T-helper 1 cell treated with Interleukin-12 subunit alpha and Interleukin-12 subunit beta and Interleukin-4 antibody, amounts not matched to agents 30 ng/mL and 1 ng/mL, for 36 hours (primary cell): ENCODE measurements around the gene GNG7. TPM values are rescaled to one million over a fixed set of nuclear protein-coding genes. Genes with fewer than 3 reads are reported as not detected.
"Not testable (repeated sequence)": the region's sequence is repeated elsewhere in the genome, so short reads cannot be mapped to it uniquely, and the experiment has no call there.

Source experiments
- intact Hi-C: fragments of 100-400 bp; cut with micrococcal nuclease; formaldehyde crosslinking; loops from one replicate; pipeline ENCODE4 v1.15.1; 2024
- total RNA-seq: library from RNA; stranded (reverse); gene quantifications from 2 replicates; pipeline ENCODE4 v1.2.3, GENCODE V29; 2022

Gene GNG7
- total RNA-seq, 1 donor from 2014 or later: 0.32 TPM

GRCh38 chr19:2478278-2478755 lies 224.2 kb downstream of the GNG7 start:
- intact Hi-C loops: loop anchor here (1.0 kb wide), 1 partner anchor 29 kb away; no protein-coding TSS in a partner anchor

GRCh38 chr19:2477732-2478191 lies 224.7 kb downstream of the GNG7 start:
- intact Hi-C loops: loop anchor here (1.0 to 2.0 kb wide), 3 partner anchors 17 to 65 kb away; no protein-coding TSS in a partner anchor

GRCh38 chr19:2477141-2477710 lies 225.3 kb downstream of the GNG7 start:
- intact Hi-C loops: loop anchor here (2.0 kb wide), 2 partner anchors 18 to 66 kb away; no protein-coding TSS in a partner anchor

- intact Hi-C loops: loop anchor here (1.0 to 2.0 kb wide), 6 partner anchors 18 to 144 kb away; partner anchors contain the start of gene TIMM13
Measured at GRCh38 chr19:2476451-2477140, 225.9 kb downstream of the GNG7 start.

- intact Hi-C loops: loop anchor here (1.0 to 2.0 kb wide), 7 partner anchors 19 to 144 kb away; partner anchors contain the start of genes LMNB2 and TIMM13
Measured at GRCh38 chr19:2475702-2476450, 226.6 kb downstream of the GNG7 start, which contains the start of gene GADD45B. Gene GADD45B (plus strand): TSS chr19:2476127. CDS start chr19:2476359, 232 bp downstream.

- intact Hi-C loops: loop anchor here (2.0 kb wide), 1 partner anchor 18 kb away; the partner anchor contains the start of gene LMNB2
Measured at GRCh38 chr19:2475018-2475701, 227.3 kb downstream of the GNG7 start.

GRCh38 chr19:2474232-2475017 lies 228.1 kb downstream of the GNG7 start:
- intact Hi-C loops: loop anchor here (1.0 to 2.0 kb wide), 5 partner anchors 12 to 163 kb away; partner anchors contain the start of gene LMNB2

GRCh38 chr19:2469915-2470200 lies 232.6 kb downstream of the GNG7 start:
- intact Hi-C loops: not testable (repeated sequence)

GRCh38 chr19:2469102-2469914 lies 233.2 kb downstream of the GNG7 start:
- intact Hi-C loops: no loop called here

- intact Hi-C loops: no loop called here
Measured at GRCh38 chr19:2468596-2468995, 233.9 kb downstream of the GNG7 start.

GRCh38 chr19:2464389-2464788 lies 238.1 kb downstream of the GNG7 start:
- intact Hi-C loops: loop anchor here (5.0 kb wide), 1 partner anchor 312 kb away; the partner anchor contains the start of gene AP3D1

GRCh38 chr19:2463694-2464093 lies 238.8 kb downstream of the GNG7 start:
- intact Hi-C loops: loop anchor here (5.0 kb wide), 1 partner anchor 311 kb away; the partner anchor contains the start of gene AP3D1

- intact Hi-C loops: loop anchor here (1.0 to 5.0 kb wide), 3 partner anchors 11 to 311 kb away; partner anchors contain the start of genes AP3D1 and TIMM13
Measured at GRCh38 chr19:2462635-2463421, 239.7 kb downstream of the GNG7 start.

- intact Hi-C loops: loop anchor here (1.0 to 5.0 kb wide), 3 partner anchors 12 to 310 kb away; partner anchors contain the start of genes AP3D1 and TIMM13
Measured at GRCh38 chr19:2461751-2462634, 240.5 kb downstream of the GNG7 start.
